Bone marrow (tissue), 2 donors: ENCODE data around the gene FAT1.

ENCODE experiments used
- DNase-seq, 2 donors: peaks; one replicate each; lab custom pipeline; 2025; lab: John Stamatoyannopoulos, UW

FAT1 gene

GRCh38 chr4:186725469-186726425 is 2.1 kb upstream of the FAT1 start:
- DNase-seq = no peak

DNA sequence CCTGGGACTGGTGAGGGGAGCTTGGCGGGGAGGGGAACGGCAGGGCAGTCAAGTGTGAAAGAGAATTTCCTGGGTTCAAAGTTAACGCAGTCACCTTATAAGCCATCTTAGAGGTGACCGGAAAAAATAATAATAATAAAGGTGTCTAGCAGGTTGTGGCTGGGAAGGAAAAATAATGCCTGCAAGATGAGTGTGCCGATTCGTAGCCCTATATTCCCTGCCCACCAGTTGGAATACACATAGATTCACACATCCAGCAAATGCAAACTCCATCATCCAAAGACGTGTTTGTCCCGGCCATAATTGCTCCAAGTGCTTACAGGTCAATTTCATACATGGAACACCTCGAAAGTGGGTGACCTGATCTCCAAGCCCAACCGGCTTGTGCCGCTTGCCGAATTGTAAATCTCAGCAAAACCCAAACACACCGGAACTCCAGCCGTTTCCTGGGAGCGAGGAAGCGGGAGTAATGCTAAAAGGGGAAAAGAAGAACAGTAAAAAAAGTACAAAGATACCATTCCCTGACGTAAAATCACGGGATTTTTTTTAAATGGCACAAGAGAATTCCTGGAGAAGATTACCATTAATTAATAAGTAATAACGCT is 1.3 kb upstream of the FAT1 start:
- no peak for DNase-seq

DNA sequence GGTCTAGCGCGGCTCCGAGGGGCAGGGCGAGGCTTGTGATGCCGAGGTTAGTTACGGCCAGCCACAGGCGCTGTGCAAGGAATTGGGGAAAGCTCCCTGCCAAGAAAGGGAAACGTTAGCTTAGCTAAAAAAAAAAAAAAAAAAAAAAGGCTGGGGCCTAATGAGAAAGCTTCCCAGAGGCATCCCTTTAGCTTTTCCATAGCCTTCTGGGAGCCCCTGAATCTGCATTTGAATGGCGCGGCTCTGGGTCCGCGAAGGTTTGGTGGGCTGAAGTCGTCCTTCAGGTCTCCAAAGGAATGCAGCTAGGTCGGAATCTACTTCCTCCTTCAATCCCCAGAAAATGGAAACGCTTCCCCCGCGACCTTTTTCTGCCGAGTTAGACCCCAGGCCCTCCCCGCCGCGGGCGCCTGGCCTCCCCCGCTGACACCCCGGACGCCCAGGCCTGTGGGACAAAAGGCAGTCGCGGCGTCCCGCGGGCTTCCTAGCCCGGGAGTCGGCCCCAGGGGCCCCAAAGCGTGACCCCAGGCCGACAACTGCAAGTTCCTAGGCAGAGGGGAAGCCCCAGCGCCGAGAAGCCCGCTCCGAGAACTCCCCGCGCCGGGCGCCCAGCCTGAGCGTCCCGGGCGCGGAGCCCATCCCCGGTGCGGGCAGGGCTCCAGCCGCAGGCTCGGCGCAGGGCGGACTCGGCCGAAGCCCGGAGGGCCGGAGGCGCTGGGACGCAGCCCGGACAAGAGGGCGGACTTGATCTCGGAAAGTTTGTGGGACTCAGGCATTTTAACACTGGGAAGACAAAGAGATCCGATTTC is 605 bp upstream of the FAT1 start:
- no peak for DNase-seq

DNA sequence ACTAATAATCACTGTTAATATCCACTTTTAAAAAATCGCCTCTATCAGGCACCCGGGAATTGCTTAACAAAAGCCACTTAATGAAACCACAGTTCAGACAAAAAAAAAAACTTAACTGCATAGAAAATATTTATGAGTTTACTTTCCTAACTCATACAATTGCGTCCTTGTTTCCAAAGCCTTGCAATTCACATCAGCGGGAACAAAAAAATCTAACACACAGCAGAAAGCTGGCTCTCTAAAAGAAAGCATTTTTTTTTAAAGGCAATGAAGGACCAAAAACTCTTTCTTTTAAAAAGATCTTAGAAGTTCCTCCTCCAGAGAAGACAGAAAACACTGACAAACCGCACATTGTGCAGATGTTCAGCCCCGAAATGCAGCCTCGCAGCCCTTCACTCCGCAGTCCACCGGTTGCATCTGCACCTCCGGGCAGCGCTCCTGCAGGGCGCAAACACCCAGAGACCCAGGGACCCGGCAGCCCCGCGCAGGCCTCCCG is 812 bp downstream of the FAT1 start:
- no peak for DNase-seq

GRCh38 chr4:186719925-186720694 is 3.5 kb downstream of the FAT1 start:
- DNase-seq = no peak

- no peak for DNase-seq
These were observed 6.1 kb downstream of the FAT1 start for GRCh38 chr4:186717556-186717955.

DNA sequence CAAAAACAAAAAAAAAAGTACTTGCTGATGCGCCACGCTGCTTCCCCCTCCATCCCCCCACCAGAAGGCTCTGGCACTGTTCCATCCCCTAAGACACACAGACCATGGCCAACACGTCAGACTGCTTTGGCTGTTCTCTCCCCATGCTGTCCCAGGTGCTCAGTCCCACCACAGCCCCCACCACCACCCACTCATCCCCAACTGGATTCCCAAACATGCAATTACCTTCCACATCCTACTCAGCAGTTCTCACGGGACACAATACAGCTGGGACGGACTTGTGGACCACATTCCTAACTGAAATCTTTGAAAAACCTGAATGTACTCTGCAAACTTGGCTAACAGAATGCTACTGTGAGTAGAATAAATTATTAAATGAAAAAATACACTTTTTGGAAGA is 8.6 kb downstream of the FAT1 start:
- DNase-seq = no peak

- no peak for DNase-seq
These were observed 9.5 kb downstream of the FAT1 start for GRCh38 chr4:186714006-186714675.

DNA sequence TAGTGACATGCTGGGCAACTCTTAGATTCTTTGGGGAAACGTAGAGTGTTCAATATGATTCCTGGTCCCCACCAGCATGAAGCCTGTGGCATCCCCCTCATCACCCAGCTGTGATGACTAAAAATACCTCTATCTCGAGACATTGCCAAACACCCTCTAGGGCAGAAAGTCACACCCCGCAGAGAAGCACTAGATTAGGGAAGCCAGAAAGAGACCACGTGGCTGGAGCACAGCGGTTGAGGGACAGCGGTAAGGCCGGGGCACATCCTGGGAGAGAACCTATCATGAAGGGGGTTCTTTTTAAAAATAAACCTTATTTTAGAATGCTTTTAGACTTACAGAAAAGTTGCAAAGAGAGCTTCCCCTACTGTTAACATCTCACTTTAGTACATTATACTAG is 11.0 kb downstream of the FAT1 start:
- DNase-seq = no peak

DNA sequence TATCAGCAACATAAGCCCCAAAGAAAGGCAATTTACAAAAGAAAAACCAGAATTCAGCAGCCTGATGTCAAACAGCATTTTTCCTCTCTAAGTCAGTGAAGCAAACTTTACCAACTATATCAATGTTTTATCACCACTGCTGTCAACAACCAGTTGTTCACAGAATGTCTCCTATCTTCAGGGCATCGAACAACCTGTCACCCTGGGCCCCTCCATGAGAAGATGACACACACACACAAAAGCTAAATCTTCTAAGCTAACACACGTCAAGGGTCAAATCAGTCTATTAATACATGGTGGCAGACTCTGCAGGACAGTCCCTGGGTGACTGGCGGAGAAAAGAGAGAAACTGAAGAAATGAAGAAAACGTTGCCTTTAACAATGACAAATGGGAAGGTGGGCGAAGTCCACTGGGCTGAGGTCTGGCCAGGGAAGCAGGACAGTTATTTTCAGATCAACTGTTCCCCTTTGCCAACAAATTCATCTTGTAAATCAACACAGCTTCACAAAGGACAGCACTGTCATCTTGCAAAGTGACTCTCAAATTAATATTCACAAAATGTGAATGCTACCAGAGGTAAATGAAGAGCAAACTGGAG is 13.0 kb downstream of the FAT1 start:
- DNase-seq = no peak

DNA sequence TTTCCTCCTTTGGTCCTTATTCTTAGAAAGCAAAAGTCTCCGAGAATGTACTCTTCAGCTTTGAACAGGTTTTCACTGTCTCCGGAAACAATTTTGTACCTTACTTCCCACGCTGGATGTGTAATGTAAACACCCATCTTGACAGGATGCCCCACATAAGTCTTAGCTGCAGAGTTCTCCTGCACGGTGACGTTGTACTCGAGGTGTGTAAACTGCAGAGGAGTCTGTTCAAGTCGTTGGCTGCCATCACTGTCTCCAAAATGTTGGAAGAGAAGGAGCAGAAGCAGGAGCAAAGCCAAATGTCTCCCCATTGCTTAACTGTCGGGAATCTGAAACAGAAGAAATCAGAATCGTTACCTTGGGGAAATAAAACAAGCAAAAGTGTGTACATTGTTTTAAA is 14.1 kb downstream of the FAT1 start:
- DNase-seq = no peak

DNA sequence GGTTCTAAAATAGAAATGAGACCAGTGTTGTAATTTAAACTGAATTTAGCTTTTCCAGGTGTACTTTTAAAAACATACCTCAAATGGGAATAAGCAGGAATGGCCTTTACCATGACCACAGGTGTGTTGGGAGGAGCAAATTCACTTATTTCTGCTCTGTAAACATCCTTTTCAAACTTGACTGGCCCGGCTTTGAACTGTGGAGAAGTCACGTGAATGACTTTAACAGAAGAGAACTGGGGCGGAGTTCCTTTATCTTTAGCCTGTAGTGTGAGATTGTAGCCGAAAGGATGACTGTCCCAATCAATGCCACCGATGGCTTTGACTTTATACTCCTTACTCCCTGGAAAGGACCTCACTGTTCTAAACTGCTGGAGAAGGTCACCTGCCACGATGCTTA is 15.1 kb downstream of the FAT1 start:
- no peak for DNase-seq

DNA sequence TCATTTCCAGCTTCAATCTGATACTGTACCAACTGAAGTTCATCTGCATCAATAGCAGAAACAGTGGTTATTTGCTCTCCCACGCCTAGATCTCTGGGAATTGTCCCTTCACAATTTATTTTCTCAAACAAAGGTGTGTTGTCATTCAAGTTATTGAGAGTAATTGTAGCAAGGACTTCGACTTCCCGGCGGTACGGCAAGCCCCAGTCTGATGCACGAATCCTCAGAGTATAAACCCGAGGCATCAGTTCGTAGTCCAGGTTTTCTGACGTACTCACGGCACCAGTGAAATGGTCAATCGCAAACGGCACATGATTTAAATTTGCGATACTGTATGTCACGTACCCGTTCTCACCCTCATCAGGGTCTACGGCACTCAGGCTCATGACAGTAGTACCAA is 15.7 kb downstream of the FAT1 start:
- DNase-seq = no peak

GRCh38 chr4:186707574-186707973 is 16.1 kb downstream of the FAT1 start:
- no peak for DNase-seq

GRCh38 chr4:186704057-186704456 is 19.6 kb downstream of the FAT1 start:
- DNase-seq = no peak

GRCh38 chr4:186703510-186703909 is 20.1 kb downstream of the FAT1 start:
- no peak for DNase-seq

DNA sequence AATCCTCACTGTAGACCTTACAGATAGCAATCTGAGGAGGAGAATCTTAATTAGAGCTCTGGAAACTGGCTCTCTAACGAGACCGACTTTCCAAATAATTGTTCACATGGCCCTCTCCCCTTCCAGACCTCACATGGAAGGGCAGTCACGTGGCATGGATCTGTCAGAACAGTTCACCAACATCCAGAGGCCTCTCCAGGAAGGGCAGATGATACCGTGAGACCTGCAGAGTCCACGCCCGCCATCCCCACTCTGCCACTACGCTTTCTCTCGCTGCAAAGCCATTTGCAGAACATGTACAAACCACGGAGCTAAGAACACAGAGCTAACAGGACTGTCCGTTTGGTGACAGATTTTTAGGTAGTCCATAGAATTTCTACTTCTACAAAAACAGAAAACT is 20.7 kb downstream of the FAT1 start:
- DNase-seq = no peak

- DNase-seq = no peak
These were observed 21.4 kb downstream of the FAT1 start for GRCh38 chr4:186702297-186702696.

- DNase-seq = no peak
These were observed 21.9 kb downstream of the FAT1 start for GRCh38 chr4:186701788-186702187.

DNA sequence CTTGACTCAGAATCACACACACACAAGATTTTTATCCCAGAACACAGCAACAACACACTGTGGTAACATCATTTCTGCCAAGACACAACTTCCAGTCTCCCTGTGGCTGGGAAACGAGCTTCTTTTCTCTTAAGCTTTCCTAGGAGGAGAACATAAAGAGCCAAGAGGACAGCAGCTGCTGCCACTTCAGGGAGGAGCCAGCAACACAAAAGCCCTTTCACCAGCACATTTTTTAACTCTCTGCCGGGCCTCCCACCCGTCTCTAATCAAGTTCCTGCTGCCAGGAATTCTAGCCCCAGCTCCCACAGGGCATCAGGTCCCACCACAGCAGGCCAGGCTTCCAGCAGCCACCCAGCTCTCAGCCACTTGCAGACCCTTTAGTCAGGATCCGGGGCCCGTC is 22.4 kb downstream of the FAT1 start:
- DNase-seq = no peak

DNA sequence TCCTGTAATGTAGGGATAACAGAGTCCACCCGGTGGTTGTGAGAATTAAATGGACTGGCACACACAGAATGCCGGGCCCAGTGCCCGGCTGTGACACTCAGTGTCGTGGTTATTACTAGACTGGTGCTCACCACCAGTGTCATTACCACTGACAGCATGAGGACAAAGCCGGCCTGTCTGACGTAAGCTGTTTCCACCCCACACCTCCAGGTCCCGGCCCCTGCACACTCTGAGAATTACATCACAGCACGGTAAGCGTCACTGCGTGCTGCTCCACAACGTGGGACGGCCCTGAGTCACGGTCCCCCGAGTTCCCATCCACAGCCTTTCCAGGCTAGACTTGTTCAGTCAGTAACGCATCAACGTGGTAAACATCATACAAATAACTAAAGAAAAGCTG is 22.9 kb downstream of the FAT1 start:
- no peak for DNase-seq
